ENCODE data around the gene PHRF1.

The PHRF1 gene

GRCh38 chr11:603154-603553, 26.9 kb downstream of the PHRF1 start:
- DNase-seq = no peak

- DNase-seq = no peak
These were observed 29.2 kb downstream of the PHRF1 start for GRCh38 chr11:605286-606129.

- no peak for DNase-seq
These were observed 30.0 kb downstream of the PHRF1 start for GRCh38 chr11:606245-606644.

GRCh38 chr11:607020-607780, 30.9 kb downstream of the PHRF1 start:
- DNase-seq = no peak

- no peak for DNase-seq
These were observed 31.8 kb downstream of the PHRF1 start for GRCh38 chr11:607971-608659.

GRCh38 chr11:608791-609251, 32.6 kb downstream of the PHRF1 start:
- DNase-seq = no peak

GRCh38 chr11:609341-609811, 33.1 kb downstream of the PHRF1 start:
- no peak for DNase-seq

- no peak for DNase-seq
These were observed 34.0 kb downstream of the PHRF1 start for GRCh38 chr11:610146-610801.

- peak in 2 of 3 donors; percentile 21 to 33 for DNase-seq
These were observed 35.0 kb downstream of the PHRF1 start for GRCh38 chr11:611001-611996.

- DNase-seq = peak; percentile 29 to 48 (median 47)
These were observed 36.1 kb downstream of the PHRF1 start for GRCh38 chr11:612201-612960.

GRCh38 chr11:612961-613300, 36.7 kb downstream of the PHRF1 start:
- DNase-seq = no peak

- DNase-seq = peak; percentile 74 to 95 (median 78)
These were observed 37.2 kb downstream of the PHRF1 start for GRCh38 chr11:613369-613968.

- no peak for DNase-seq
These were observed 37.9 kb downstream of the PHRF1 start for GRCh38 chr11:614021-614622.

- DNase-seq = peak in 1 of 3 donors; percentile 28
These were observed 38.6 kb downstream of the PHRF1 start for GRCh38 chr11:614623-615503.

- DNase-seq = peak; percentile 99 to 100 (median 99)
These were observed 39.4 kb downstream of the PHRF1 start, which contains the start of gene IRF7 for GRCh38 chr11:615504-616319. Gene IRF7, minus strand, starts transcription at chr11:615950. Its CDS starts 586 bp downstream, at chr11:615364.

GRCh38 chr11:616320-617198, 40.3 kb downstream of the PHRF1 start:
- DNase-seq = peak in 1 of 3 donors; percentile 36
